Body of pancreas (tissue), 4 donors: ENCODE results near the gene DTX4.
A peak's percentile ranks its signal among the peaks of the same experiment; 100 is the strongest.

Source experiments
- POLR2A ChIP-seq, 3 donors: fragments of 450-650 bp; IDR thresholded peaks; one replicate each; pipeline ENCODE4 v1.6.1; 2016; ENCODE audit warnings: antibody characterized with exemption in 3 of 3, mild to moderate bottlenecking in 2 of 3
- TF ChIP-seq, protein P1 (sequence below), 7 experiments: fragments of 450-650 bp in 4 of 7; fragments of 200-600 bp in 3 of 7; sonication (generic) in 3 of 7; IDR thresholded peaks; one replicate each; pipeline ENCODE4 v1.5.1; 2016 to 2019; ENCODE audit warnings: antibody characterized with exemption in 7 of 7

DNA sequence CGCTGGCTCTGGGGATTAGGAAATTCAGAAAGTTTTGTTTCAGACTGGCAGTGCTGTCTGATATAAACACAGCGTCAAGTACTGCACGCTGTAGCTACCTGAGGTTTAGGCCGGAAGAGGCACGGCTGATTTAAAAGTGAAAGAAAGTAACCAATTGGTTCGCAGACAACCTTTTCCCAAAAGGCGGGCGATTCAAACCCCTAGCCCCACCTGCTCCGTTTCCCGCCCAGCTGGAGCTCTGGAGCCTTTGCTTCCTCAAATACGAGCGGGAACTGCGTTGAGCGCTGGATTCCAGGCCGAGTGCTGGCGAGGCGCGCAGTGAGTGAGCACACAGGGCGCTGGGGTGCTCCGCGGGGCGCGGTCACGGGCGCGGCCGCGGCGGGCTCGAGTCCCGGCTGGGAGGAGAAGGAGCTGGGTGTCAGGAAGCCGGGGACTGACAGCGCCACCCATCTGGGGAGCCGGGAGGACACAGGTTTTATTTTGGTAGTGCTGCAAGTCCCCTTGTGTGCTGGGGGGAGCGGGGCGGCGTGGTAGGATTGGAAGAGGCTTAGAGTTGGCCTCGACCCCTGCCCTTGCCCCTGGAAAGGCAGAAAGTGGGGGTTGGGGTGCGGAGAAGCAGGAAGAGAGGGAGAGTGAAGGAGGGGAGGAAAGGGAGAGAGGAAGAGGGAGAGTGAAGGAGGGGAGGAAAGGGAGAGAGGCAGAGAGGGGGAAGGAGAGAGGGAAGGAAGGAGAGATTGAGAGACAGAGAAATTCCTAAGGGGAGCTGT is 27.2 kb upstream of the DTX4 start:
- TF ChIP-seq, protein P1, sequence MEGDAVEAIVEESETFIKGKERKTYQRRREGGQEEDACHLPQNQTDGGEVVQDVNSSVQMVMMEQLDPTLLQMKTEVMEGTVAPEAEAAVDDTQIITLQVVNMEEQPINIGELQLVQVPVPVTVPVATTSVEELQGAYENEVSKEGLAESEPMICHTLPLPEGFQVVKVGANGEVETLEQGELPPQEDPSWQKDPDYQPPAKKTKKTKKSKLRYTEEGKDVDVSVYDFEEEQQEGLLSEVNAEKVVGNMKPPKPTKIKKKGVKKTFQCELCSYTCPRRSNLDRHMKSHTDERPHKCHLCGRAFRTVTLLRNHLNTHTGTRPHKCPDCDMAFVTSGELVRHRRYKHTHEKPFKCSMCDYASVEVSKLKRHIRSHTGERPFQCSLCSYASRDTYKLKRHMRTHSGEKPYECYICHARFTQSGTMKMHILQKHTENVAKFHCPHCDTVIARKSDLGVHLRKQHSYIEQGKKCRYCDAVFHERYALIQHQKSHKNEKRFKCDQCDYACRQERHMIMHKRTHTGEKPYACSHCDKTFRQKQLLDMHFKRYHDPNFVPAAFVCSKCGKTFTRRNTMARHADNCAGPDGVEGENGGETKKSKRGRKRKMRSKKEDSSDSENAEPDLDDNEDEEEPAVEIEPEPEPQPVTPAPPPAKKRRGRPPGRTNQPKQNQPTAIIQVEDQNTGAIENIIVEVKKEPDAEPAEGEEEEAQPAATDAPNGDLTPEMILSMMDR (IDR thresholded peaks at IDR 0.05) = no peak
- peak in 2 of 3 donors; percentile 25 for TF ChIP-seq POLR2A (IDR thresholded peaks at IDR 0.05)
